K562 (cell line): ENCODE results near the gene OR10C1. TPM values are rescaled to one million over a fixed set of nuclear protein-coding genes. Genes with fewer than 3 reads are reported as not detected.

ENCODE experiments used
- ATAC-seq: fragments of 200-7000 bp; cut with Tn5 transposase; 3 replicates; pipeline ENCODE4 v1.9.1; 2020; ENCODE audit warnings: moderate library complexity
- BruUV-seq: library from RNA; stranded (reverse); fragments of 400-500 nt; replicated peaks from 2 replicates; lab custom pipeline; 2021; lab: Mats Ljungman, UMichigan
- CTCF ChIA-PET: fragments of 300-600 bp; formaldehyde crosslinking; extraction: SDS; loops from one replicate; lab custom pipeline; 2021; ENCODE audit warnings: low intra/inter-chr PET ratio; lab: Yijun Ruan, JAX
- POLR2A ChIA-PET: fragments of 300-600, 350-650 bp; sonication (Branson Sonifier 250); formaldehyde crosslinking; extraction: SDS; loops from one replicate; lab custom pipeline; 2021; ENCODE audit warnings: antibody characterized with exemption, inconsistent platforms; lab: Yijun Ruan, JAX
- DNase-seq, 4 experiments: peaks; one replicate each; pipeline versions ENCODE4 v3.0.0 to v3.0.0-alpha.2; 2011 to 2018; ENCODE audit warnings: low spot score in 3 of 4, mixed read lengths in 3 of 4; ENCODE audit errors: extremely low read depth in 1 of 4
- FAIRE-seq: peaks from 2 replicates; lab custom pipeline; 2011; peaks lifted over from hg19 to GRCh38; lab: Jason Lieb, UNC
- H2AFZ ChIP-seq: 2 replicates; pipeline ENCODE4 v1.6.0; 2011; ENCODE audit warnings: low read depth, low read length, control low read depth, inconsistent platforms
- H3K27ac ChIP-seq: fragments of 200-600 bp; 3 replicates; pipeline ENCODE4 v1.8.0; 2011; ENCODE audit warnings: low read depth, mild to moderate bottlenecking, control low read depth, inconsistent platforms, low read length, moderate library complexity, mixed read lengths; ENCODE audit errors: extremely low read depth
- H3K27me3 ChIP-seq, 2 experiments: fragments of 300-600 bp in 1 of 2; 2 replicates in 1 of 2; 3 replicates in 1 of 2; pipeline versions ENCODE4 v1.6.0 to v1.8.0; 2011; ENCODE audit warnings: inconsistent platforms in 2 of 2, low read length in 2 of 2, mild to moderate bottlenecking in 1 of 2, mixed read lengths in 1 of 2, moderate library complexity in 1 of 2; ENCODE audit not compliant: control insufficient read depth in 2 of 2, insufficient read depth in 2 of 2
- H3K36me3 ChIP-seq: fragments of 300-600 bp; 3 replicates; pipeline ENCODE4 v1.8.0; 2011; ENCODE audit warnings: mild to moderate bottlenecking, low read length, inconsistent platforms; ENCODE audit not compliant: control insufficient read depth, insufficient read depth
- H3K4me1 ChIP-seq, 2 experiments: fragments of 200-600 bp in 1 of 2; replicated peaks in 1 of 2; 2 replicates in 1 of 2; 3 replicates in 1 of 2; pipeline versions ENCODE4 v1.5.1 to v1.8.0; 2011; ENCODE audit warnings: inconsistent platforms in 2 of 2, low read length in 2 of 2, mild to moderate bottlenecking in 1 of 2, mixed read lengths in 1 of 2, moderate library complexity in 1 of 2; ENCODE audit not compliant: control insufficient read depth in 2 of 2, insufficient read depth in 2 of 2
- H3K4me2 ChIP-seq: 2 replicates; pipeline ENCODE4 v1.6.1; 2011; ENCODE audit warnings: low read length, control low read depth, inconsistent platforms, mixed read lengths; ENCODE audit not compliant: insufficient read depth
- H3K4me3 ChIP-seq: fragments of 200-600 bp; sonication (generic), shearing (Covaris generic); 2 replicates; pipeline ENCODE4 v1.5.1; 2016; ENCODE audit warnings: control low read depth, inconsistent platforms
- H3K79me2 ChIP-seq: fragments of 200-600 bp; 3 replicates; pipeline ENCODE4 v1.8.0; 2011; ENCODE audit warnings: low read length, inconsistent platforms; ENCODE audit not compliant: control insufficient read depth, insufficient read depth
- H3K9ac ChIP-seq, 2 experiments: 2 replicates each; pipeline versions ENCODE4 v1.6.0 to v1.6.1; 2011; ENCODE audit warnings: low read depth in 2 of 2, low read length in 2 of 2, control low read depth in 1 of 2, inconsistent platforms in 1 of 2, mild to moderate bottlenecking in 1 of 2, mixed read lengths in 1 of 2; ENCODE audit not compliant: insufficient read depth in 1 of 2
- H3K9me1 ChIP-seq: one replicate; pipeline ENCODE4 v1.6.0; 2011; ENCODE audit warnings: inconsistent platforms, mild to moderate bottlenecking, low read length, moderate library complexity; ENCODE audit not compliant: control insufficient read depth, insufficient read depth
- H3K9me3 ChIP-seq: replicated peaks from 2 replicates; pipeline ENCODE4 v1.5.1; 2011; ENCODE audit warnings: low read depth, low read length, inconsistent platforms; ENCODE audit not compliant: control insufficient read depth, insufficient read depth
- H4K20me1 ChIP-seq: replicated peaks from 2 replicates; pipeline ENCODE4 v1.6.1; 2011; ENCODE audit warnings: low read length, inconsistent platforms, mixed read lengths; ENCODE audit not compliant: control insufficient read depth, insufficient read depth
- BRD4 ChIP-seq: fragments of 200-600 bp; sonication (generic); IDR thresholded peaks from 2 replicates; pipeline ENCODE4 v1.6.1; 2017; ENCODE audit warnings: inconsistent platforms
- CEBPG ChIP-seq, 3 experiments: fragments of 200-800 bp in 1 of 3; sonication (Bioruptor generic) in 1 of 3; sonication (generic) in 1 of 3; formaldehyde crosslinking in 1 of 3; IDR thresholded peaks in 2 of 3; conservative IDR thresholded peaks in 1 of 3; 2 replicates each; pipeline versions ENCODE4 v1.6.1 to v1.8.0; 2016 to 2022; ENCODE audit warnings: missing compliant biosample characterization in 2 of 3, missing genetic modification characterization in 2 of 3, mild to moderate bottlenecking in 1 of 3, missing genetic modification reagents in 1 of 3
- DACH1 ChIP-seq: fragments of 450-650 bp; IDR thresholded peaks from 2 replicates; pipeline ENCODE4 v1.6.1; 2018; ENCODE audit not compliant: partially characterized antibody
- HIVEP1 ChIP-seq: fragments of 250-450 bp; sonication (Bioruptor Pico); IDR thresholded peaks from 2 replicates; pipeline ENCODE4 v1.4.0; 2020; ENCODE audit warnings: mild to moderate bottlenecking
- MAFF ChIP-seq: IDR thresholded peaks from 2 replicates; pipeline ENCODE4 v1.6.1; 2012; ENCODE audit warnings: low read length, improper control_type of control experiment
- RAD51 ChIP-seq: fragments of 450-650 bp; IDR thresholded peaks from 2 replicates; pipeline ENCODE4 v1.7.1; 2016; ENCODE audit warnings: low read depth, mild to moderate bottlenecking, borderline replicate concordance
- RCOR1 ChIP-seq, 2 experiments: IDR thresholded peaks; 2 replicates each; pipeline ENCODE4 v1.6.1; 2012; ENCODE audit warnings: low read depth in 2 of 2, low read length in 2 of 2, borderline replicate concordance in 1 of 2, improper control_type of control experiment in 1 of 2
- RHOXF2B ChIP-seq: fragments of 250-450 bp; sonication (Bioruptor Pico); conservative IDR thresholded peaks from 2 replicates; pipeline ENCODE4 v1.5.1; 2021
- SMARCB1 ChIP-seq: IDR thresholded peaks from 2 replicates; pipeline ENCODE4 v1.6.1; 2011; ENCODE audit warnings: improper control_type of control experiment, low read depth; ENCODE audit not compliant: insufficient read length
- SNRNP70 ChIP-seq: fragments of 200-400 bp; formaldehyde crosslinking; optimal IDR thresholded peaks from 2 replicates; pipeline ENCODE3; 2017; ENCODE audit warnings: low read depth, low read length
- TEAD2 ChIP-seq: fragments of 450-650 bp; IDR thresholded peaks from 2 replicates; pipeline ENCODE4 v1.6.1; 2016; ENCODE audit warnings: missing genetic modification characterization, control low read depth, missing compliant biosample characterization
- THRB ChIP-seq: fragments of 450-650 bp; formaldehyde crosslinking; conservative IDR thresholded peaks from 2 replicates; pipeline ENCODE4 v1.4.0; 2022; ENCODE audit warnings: mild to moderate bottlenecking, missing genetic modification characterization
- ZNF134 ChIP-seq: fragments of 250-450 bp; sonication (Bioruptor Pico); conservative IDR thresholded peaks from 2 replicates; pipeline ENCODE4 v1.4.0; 2020
- ZNF174 ChIP-seq: fragments of 250-450 bp; sonication (Bioruptor Pico); IDR thresholded peaks from 2 replicates; pipeline ENCODE4 v1.4.0; 2020; ENCODE audit warnings: mild to moderate bottlenecking
- ZNF445 ChIP-seq: fragments of 250-450 bp; sonication (Bioruptor Pico); IDR thresholded peaks from 2 replicates; pipeline ENCODE4 v1.4.0; 2020; ENCODE audit warnings: low read depth, mild to moderate bottlenecking, moderate library complexity
- ZNF695 ChIP-seq: fragments of 450-650 bp; formaldehyde crosslinking; IDR thresholded peaks from 2 replicates; pipeline ENCODE4 v1.4.0; 2020; ENCODE audit warnings: mild to moderate bottlenecking, moderate library complexity
- ZNF699 ChIP-seq: fragments of 250-450 bp; sonication (Bioruptor Pico); IDR thresholded peaks from 2 replicates; pipeline ENCODE4 v1.8.0; 2021; ENCODE audit warnings: mild to moderate bottlenecking, moderate library complexity; ENCODE audit not compliant: insufficient replicate concordance
- WGBS: fragments of 100-300 bp; shearing (Covaris generic); methylation state at CpG from one replicate; pipeline ENCODE4 v1.1.6; 2016; ENCODE audit warnings: low coverage, mixed read lengths; ENCODE audit not compliant: insufficient coverage; ENCODE audit errors: missing lambda C conversion rate; 5-methylcytosine and 5-hydroxymethylcytosine counted together
- in situ Hi-C: fragments of 300-500 bp; cut with MboI; formaldehyde crosslinking; loops from 4 replicates; pipeline ENCODE4 v1.15.0; 2018; ENCODE audit warnings: inconsistent platforms, mixed read lengths
- intact Hi-C: fragments of 100-400 bp; cut with micrococcal nuclease; formaldehyde crosslinking; loops from 2 replicates; pipeline ENCODE4 v1.14.2; 2022
- polyA plus RNA-seq, 8 experiments: library from polyadenylated mRNA; depleted of rRNA in 4 of 8; stranded (reverse) in 5 of 8; unstranded in 3 of 8; fragments of >200 nt; fragmentation: Nextera tagmentation in 2 of 8; fragmentation: Illumina TruSeq in 1 of 8; extraction: Ambion mirVana in 2 of 8; extraction: Trizol in 1 of 8; gene quantifications; 2 replicates each; pipeline versions ENCODE4 v1.2.1 to v1.2.3, GENCODE V29; 2011 to 2014; ENCODE audit warnings: inconsistent platforms in 1 of 8, missing spikeins in 1 of 8
- total RNA-seq, 7 experiments: library from RNA; depleted of rRNA in 6 of 7; stranded (reverse); fragments of >200 nt in 6 of 7; fragmentation: Illumina TruSeq in 2 of 7; extraction: Trizol in 2 of 7; gene quantifications; 2 replicates each; pipeline versions ENCODE4 v1.2.1 to v1.2.3, GENCODE V29; 2011 to 2021; ENCODE audit warnings: low replicate concordance in 1 of 7
- TF ChIP-seq, protein P1 (sequence below): fragments of 450-650 bp; IDR thresholded peaks from 2 replicates; pipeline ENCODE4 v1.6.1; 2016; ENCODE audit warnings: mild to moderate bottlenecking

OR10C1 gene
- total and polyA plus RNA-seq, 9 of the 15 experiments (the other 6 are each of a cell fraction or from before 2014, with no cell fraction given), result not detected

DNA sequence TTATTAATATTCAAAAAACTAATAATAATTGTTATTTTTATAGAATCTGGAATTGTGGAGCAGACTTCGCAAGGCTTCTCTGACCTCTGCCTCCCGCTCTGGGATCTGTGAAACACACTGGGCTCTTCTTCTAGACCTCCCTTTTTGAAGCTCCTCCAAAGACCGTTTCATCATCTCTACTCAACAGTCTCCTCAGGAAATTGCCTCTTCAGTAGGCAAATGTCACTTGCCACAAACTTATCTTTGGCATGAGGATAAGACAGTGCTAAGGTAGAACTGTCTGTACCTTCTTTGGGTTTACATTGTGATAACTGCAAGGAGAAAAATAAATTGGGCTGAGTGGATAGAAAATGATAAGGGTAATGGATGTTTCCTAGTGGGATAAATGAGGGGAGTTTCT, 50.9 kb downstream of the OR10C1 start:
- ATAC-seq (no peak), FAIRE-seq (peak; percentile 6), DNase-seq (no peak)
- H4K20me1 ChIP-seq, result no peaks in the 10 kb centered on the region
- no peak for TF ChIP-seq ZNF695 (CRISPR knock-in tag)
- no peak for TF ChIP-seq RCOR1 (IDR thresholded peaks at IDR 0.05; ENCODE audit: borderline replicate concordance in 1 of 2, low read depth in 2 of 2, low read length in 2 of 2)
- TF ChIP-seq TEAD2 (tag), result no peak
- no peak for TF ChIP-seq CEBPG (CRISPR knock-in tag; IDR thresholded peaks at IDR 0.05)
- TF ChIP-seq CEBPG (tag; conservative IDR thresholded peaks at IDR 0.05 in 1 of 2, IDR thresholded peaks at IDR 0.05 in 1 of 2), result peak in 1 of 2 experiments; percentile 35; a peak in 1 of 4 replicates
- 0 out of 2 replicates have a peak, but pooled peaks have one; percentile 54 for TF ChIP-seq HIVEP1 (CRISPR knock-in tag)
- no peak for TF ChIP-seq SNRNP70
- no peak for TF ChIP-seq BRD4
- no peak for TF ChIP-seq ZNF699 (CRISPR knock-in tag)
- TF ChIP-seq SMARCB1, result no peak
- TF ChIP-seq ZNF134, result no peak
- TF ChIP-seq RHOXF2B (CRISPR knock-in tag), result 0 out of 2 replicates have a peak, but pooled peaks have one; percentile 2
- TF ChIP-seq RAD51, result no peak
- TF ChIP-seq, protein P1, sequence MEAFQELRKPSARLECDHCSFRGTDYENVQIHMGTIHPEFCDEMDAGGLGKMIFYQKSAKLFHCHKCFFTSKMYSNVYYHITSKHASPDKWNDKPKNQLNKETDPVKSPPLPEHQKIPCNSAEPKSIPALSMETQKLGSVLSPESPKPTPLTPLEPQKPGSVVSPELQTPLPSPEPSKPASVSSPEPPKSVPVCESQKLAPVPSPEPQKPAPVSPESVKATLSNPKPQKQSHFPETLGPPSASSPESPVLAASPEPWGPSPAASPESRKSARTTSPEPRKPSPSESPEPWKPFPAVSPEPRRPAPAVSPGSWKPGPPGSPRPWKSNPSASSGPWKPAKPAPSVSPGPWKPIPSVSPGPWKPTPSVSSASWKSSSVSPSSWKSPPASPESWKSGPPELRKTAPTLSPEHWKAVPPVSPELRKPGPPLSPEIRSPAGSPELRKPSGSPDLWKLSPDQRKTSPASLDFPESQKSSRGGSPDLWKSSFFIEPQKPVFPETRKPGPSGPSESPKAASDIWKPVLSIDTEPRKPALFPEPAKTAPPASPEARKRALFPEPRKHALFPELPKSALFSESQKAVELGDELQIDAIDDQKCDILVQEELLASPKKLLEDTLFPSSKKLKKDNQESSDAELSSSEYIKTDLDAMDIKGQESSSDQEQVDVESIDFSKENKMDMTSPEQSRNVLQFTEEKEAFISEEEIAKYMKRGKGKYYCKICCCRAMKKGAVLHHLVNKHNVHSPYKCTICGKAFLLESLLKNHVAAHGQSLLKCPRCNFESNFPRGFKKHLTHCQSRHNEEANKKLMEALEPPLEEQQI, result no peak
- TF ChIP-seq ZNF174 (CRISPR knock-in tag), result no peak
- TF ChIP-seq MAFF, result no peak
- TF ChIP-seq DACH1, result peak; percentile 43
- TF ChIP-seq THRB, result 0 out of 2 replicates have a peak, but pooled peaks have one; percentile 16
- no peak for TF ChIP-seq ZNF445 (CRISPR knock-in tag)
- no peaks in the 10 kb centered on the region for H3K36me3 ChIP-seq
- intact Hi-C loops, result no loop called here
- H3K27ac ChIP-seq, result no peak overlapping the region
- CTCF ChIA-PET, result no interaction called here
- H2AFZ ChIP-seq, result no peak overlapping the region
- 2% methylated on average over 3 of the region's 3 CpGs for WGBS
- no peak overlapping the region for H3K9ac ChIP-seq
- no TSS peak for BruUV-seq
- no peaks in the 10 kb centered on the region for H3K79me2 ChIP-seq
- H3K9me1 ChIP-seq, result no peaks in the 10 kb centered on the region
- peaks cover 8 to 39% of the 10 kb centered on the region in 2 experiments; a peak in 4 of 5 replicates for H3K4me1 ChIP-seq
- no peak overlapping the region; the same call in 1 of the 2 replicates for H3K4me2 ChIP-seq
- peaks cover 0 to under 1% of the 10 kb centered on the region in 2 experiments; a peak in 1 of 5 replicates for H3K27me3 ChIP-seq
- no peak overlapping the region for H3K4me3 ChIP-seq
- no peaks in the 10 kb centered on the region for H3K9me3 ChIP-seq
- in situ Hi-C loops, result no loop called here
- POLR2A ChIA-PET, result no interaction called here
